K562 (cell line): ENCODE results near the gene PFKFB2.

Source experiments
- EP300 ChIP-seq: IDR thresholded peaks from 2 replicates; pipeline ENCODE4 v1.6.1; 2012; ENCODE audit warnings: low read length, improper control_type of control experiment
- EZH2 ChIP-seq: IDR thresholded peaks from 2 replicates; pipeline ENCODE4 v1.6.1; 2012; ENCODE audit warnings: low read depth, mild to moderate bottlenecking, inconsistent platforms, low read length, borderline replicate concordance
- FOXM1 ChIP-seq, 2 experiments: fragments of 450-650 bp in 1 of 2; sonication (generic) in 1 of 2; formaldehyde crosslinking in 1 of 2; IDR thresholded peaks; 2 replicates each; pipeline versions ENCODE4 v1.6.1 to v1.9.0; 2017 to 2022; ENCODE audit warnings: low read depth in 2 of 2, mild to moderate bottlenecking in 2 of 2, missing genetic modification reagents in 1 of 2, moderate library complexity in 1 of 2
- MTA1 ChIP-seq: fragments of 450-650 bp; IDR thresholded peaks from 2 replicates; pipeline ENCODE4 v1.6.1; 2017; ENCODE audit warnings: borderline replicate concordance
- POLR2H ChIP-seq: IDR thresholded peaks from 2 replicates; pipeline ENCODE4 v1.6.1; 2016; ENCODE audit warnings: missing genetic modification characterization, low read depth, mild to moderate bottlenecking, control low read depth, missing compliant biosample characterization, moderate library complexity
- RBFOX2 ChIP-seq: fragments of 200-400 bp; formaldehyde crosslinking; IDR thresholded peaks from 2 replicates; pipeline ENCODE4 v1.6.1; 2017; ENCODE audit warnings: low read depth, mild to moderate bottlenecking, low read length, moderate library complexity
- TF ChIP-seq, protein P1 (sequence below): fragments of 450-650 bp; IDR thresholded peaks from 2 replicates; pipeline ENCODE4 v1.6.1; 2016; ENCODE audit warnings: mild to moderate bottlenecking
- TF ChIP-seq, protein P2 (sequence below), 3 experiments: IDR thresholded peaks in 2 of 3; conservative IDR thresholded peaks in 1 of 3; 2 replicates each; pipeline ENCODE4 v1.5.1; 2011 to 2012; ENCODE audit warnings: low read length in 3 of 3, mild to moderate bottlenecking in 3 of 3, control low read depth in 2 of 3, improper control_type of control experiment in 1 of 3, inconsistent platforms in 1 of 3, low read depth in 1 of 3, mixed read lengths in 1 of 3, moderate library complexity in 1 of 3; ENCODE audit not compliant: insufficient read depth in 2 of 3

DNA sequence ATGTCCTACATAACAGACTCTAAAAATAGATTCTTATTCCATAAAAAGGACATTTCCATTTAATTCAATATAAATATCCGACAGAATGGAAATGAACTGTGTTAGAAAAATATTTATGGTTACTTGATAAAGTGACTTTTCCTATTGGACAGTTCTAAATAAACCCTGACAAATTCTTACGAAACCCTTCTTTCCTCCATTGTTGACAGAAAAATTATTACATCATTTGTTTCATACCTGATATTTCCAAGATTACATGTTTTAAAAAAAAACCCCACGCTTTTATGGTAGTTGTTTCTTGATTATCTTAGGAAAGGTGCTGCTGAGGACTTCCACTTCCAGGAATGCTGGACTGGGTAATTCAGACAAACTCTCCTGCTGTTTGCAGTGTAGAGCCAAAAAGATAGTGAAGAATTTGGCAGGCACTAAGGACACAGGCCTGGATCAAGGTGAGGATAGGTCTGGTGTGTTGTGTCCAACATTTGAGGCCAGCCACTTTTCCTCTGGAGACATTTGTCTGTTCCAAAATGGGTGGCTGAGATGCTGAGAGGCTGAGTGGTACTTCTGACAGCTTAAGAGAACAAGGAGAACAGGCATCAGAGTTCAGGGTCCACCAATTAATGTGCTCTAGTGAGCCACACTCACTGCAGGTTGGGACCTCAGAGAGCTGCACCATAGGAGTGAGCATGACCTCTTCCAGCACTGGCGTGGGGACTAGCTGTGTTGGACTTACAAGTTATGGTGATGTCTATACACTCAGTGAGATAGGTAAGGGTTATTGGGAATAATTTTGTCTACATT is 13.5 kb upstream of the PFKFB2 start:
- TF ChIP-seq RBFOX2 = no peak
- no peak for TF ChIP-seq FOXM1 (IDR thresholded peaks at IDR 0.05; ENCODE audit: low read depth)
- TF ChIP-seq FOXM1 (CRISPR knock-in tag; IDR thresholded peaks at IDR 0.05; ENCODE audit: low read depth) = no peak
- TF ChIP-seq, protein P1, sequence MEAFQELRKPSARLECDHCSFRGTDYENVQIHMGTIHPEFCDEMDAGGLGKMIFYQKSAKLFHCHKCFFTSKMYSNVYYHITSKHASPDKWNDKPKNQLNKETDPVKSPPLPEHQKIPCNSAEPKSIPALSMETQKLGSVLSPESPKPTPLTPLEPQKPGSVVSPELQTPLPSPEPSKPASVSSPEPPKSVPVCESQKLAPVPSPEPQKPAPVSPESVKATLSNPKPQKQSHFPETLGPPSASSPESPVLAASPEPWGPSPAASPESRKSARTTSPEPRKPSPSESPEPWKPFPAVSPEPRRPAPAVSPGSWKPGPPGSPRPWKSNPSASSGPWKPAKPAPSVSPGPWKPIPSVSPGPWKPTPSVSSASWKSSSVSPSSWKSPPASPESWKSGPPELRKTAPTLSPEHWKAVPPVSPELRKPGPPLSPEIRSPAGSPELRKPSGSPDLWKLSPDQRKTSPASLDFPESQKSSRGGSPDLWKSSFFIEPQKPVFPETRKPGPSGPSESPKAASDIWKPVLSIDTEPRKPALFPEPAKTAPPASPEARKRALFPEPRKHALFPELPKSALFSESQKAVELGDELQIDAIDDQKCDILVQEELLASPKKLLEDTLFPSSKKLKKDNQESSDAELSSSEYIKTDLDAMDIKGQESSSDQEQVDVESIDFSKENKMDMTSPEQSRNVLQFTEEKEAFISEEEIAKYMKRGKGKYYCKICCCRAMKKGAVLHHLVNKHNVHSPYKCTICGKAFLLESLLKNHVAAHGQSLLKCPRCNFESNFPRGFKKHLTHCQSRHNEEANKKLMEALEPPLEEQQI = no peak
- TF ChIP-seq EZH2 = no peak
- TF ChIP-seq POLR2H = no peak
- TF ChIP-seq, protein P2, sequence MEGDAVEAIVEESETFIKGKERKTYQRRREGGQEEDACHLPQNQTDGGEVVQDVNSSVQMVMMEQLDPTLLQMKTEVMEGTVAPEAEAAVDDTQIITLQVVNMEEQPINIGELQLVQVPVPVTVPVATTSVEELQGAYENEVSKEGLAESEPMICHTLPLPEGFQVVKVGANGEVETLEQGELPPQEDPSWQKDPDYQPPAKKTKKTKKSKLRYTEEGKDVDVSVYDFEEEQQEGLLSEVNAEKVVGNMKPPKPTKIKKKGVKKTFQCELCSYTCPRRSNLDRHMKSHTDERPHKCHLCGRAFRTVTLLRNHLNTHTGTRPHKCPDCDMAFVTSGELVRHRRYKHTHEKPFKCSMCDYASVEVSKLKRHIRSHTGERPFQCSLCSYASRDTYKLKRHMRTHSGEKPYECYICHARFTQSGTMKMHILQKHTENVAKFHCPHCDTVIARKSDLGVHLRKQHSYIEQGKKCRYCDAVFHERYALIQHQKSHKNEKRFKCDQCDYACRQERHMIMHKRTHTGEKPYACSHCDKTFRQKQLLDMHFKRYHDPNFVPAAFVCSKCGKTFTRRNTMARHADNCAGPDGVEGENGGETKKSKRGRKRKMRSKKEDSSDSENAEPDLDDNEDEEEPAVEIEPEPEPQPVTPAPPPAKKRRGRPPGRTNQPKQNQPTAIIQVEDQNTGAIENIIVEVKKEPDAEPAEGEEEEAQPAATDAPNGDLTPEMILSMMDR (IDR thresholded peaks at IDR 0.05 in 2 of 3, conservative IDR thresholded peaks at IDR 0.05 in 1 of 3; ENCODE audit: insufficient read depth in 2 of 3, low read depth in 1 of 3, low read length in 3 of 3) = no peak
- no peak for TF ChIP-seq EP300
- TF ChIP-seq MTA1 = no peak
